WTC11 (cell line): Measurements from ENCODE around the gene STK10. TPM values are rescaled to one million over a fixed set of nuclear protein-coding genes. Genes with fewer than 3 reads are reported as not detected.

ENCODE experiments used
- ATAC-seq: fragments of 200-7000 bp; cut with Tn5 transposase; 2 replicates; pipeline ENCODE4 v1.10.0; 2021; ENCODE audit warnings: mild to moderate bottlenecking, moderate library complexity
- CTCF ChIA-PET: fragments of 300-600 bp; sonication (Branson Sonifier 250); formaldehyde crosslinking; loops from one replicate; lab custom pipeline; 2021; ENCODE audit warnings: antibody characterized with exemption; lab: Charles Lee
- POLR2A ChIA-PET: fragments of 350-600 bp; sonication (Branson Sonifier 250); formaldehyde crosslinking; loops from one replicate; lab custom pipeline; 2021; ENCODE audit warnings: antibody characterized with exemption; lab: Charles Lee
- DNase-seq: peaks from one replicate; pipeline ENCODE4 v3.0.0; 2021; ENCODE audit warnings: low spot score
- H3K27ac Mint-ChIP-seq: 2 replicates; pipeline ENCODE4 v1.8.0; 2021; ENCODE audit warnings: mixed read lengths
- H3K27me3 Mint-ChIP-seq: 2 replicates; pipeline ENCODE4 v1.8.0; 2021; ENCODE audit warnings: low read depth, mild to moderate bottlenecking, moderate library complexity, mixed read lengths
- H3K36me3 Mint-ChIP-seq: 2 replicates; pipeline ENCODE4 v1.8.0; 2021; ENCODE audit warnings: mixed read lengths
- H3K4me1 Mint-ChIP-seq: 2 replicates; pipeline ENCODE4 v1.8.0; 2022; ENCODE audit warnings: mixed read lengths
- H3K4me3 Mint-ChIP-seq: 2 replicates; pipeline ENCODE4 v1.8.0; 2021; ENCODE audit warnings: mild to moderate bottlenecking, moderate library complexity, mixed read lengths
- H3K9me3 Mint-ChIP-seq: 2 replicates; pipeline ENCODE4 v1.8.0; 2021; ENCODE audit warnings: mixed read lengths
- CTCF ChIP-seq: fragments of 200-600 bp; IDR thresholded peaks from 2 replicates; pipeline ENCODE4 v1.8.0; 2022; ENCODE audit warnings: antibody characterized with exemption
- EMX1 ChIP-seq: fragments of 250-450 bp; sonication (Bioruptor Pico); IDR thresholded peaks from 2 replicates; pipeline ENCODE4 v1.8.0; 2021; ENCODE audit warnings: mild to moderate bottlenecking
- ERG ChIP-seq: fragments of 250-450 bp; sonication (Bioruptor Pico); IDR thresholded peaks from 2 replicates; pipeline ENCODE4 v1.8.0; 2021; ENCODE audit warnings: mild to moderate bottlenecking
- GTF2I ChIP-seq: fragments of 250-450 bp; sonication (Bioruptor Pico); conservative IDR thresholded peaks from 2 replicates; pipeline ENCODE4 v1.4.0; 2021; ENCODE audit warnings: mild to moderate bottlenecking
- HMGA2 ChIP-seq: fragments of 250-450 bp; sonication (Bioruptor Pico); IDR thresholded peaks from 2 replicates; pipeline ENCODE4 v1.4.0; 2021; ENCODE audit warnings: mild to moderate bottlenecking, moderate library complexity
- JAZF1 ChIP-seq: fragments of 250-450 bp; sonication (Bioruptor Pico); IDR thresholded peaks from 2 replicates; pipeline ENCODE4 v1.9.0; 2021; ENCODE audit warnings: moderate library complexity, mild to moderate bottlenecking, inconsistent platforms
- JUN ChIP-seq: sonication (generic); formaldehyde crosslinking; IDR thresholded peaks from 2 replicates; pipeline ENCODE4 v1.8.0; 2023; ENCODE audit warnings: mild to moderate bottlenecking, missing genetic modification reagents
- KAT7 ChIP-seq: sonication (generic); formaldehyde crosslinking; IDR thresholded peaks from 2 replicates; pipeline ENCODE4 v1.8.1; 2023; ENCODE audit warnings: missing genetic modification reagents, mild to moderate bottlenecking, borderline replicate concordance
- MLX ChIP-seq: sonication (generic); formaldehyde crosslinking; IDR thresholded peaks from 2 replicates; pipeline ENCODE4 v1.8.1; 2023; ENCODE audit warnings: mild to moderate bottlenecking, missing genetic modification reagents, moderate library complexity
- NFYB ChIP-seq: sonication (generic); formaldehyde crosslinking; conservative IDR thresholded peaks from 2 replicates; pipeline ENCODE4 v1.8.0; 2022; ENCODE audit warnings: low read depth, missing genetic modification reagents
- PRRX2 ChIP-seq: fragments of 250-450 bp; sonication (Bioruptor Pico); IDR thresholded peaks from 2 replicates; pipeline ENCODE4 v1.8.0; 2021; ENCODE audit warnings: mild to moderate bottlenecking
- ZBTB43 ChIP-seq: sonication (generic); formaldehyde crosslinking; IDR thresholded peaks from 2 replicates; pipeline ENCODE4 v1.8.1; 2023; ENCODE audit warnings: mild to moderate bottlenecking, missing genetic modification reagents
- ZNF416 ChIP-seq: fragments of 250-450 bp; sonication (Bioruptor Pico); IDR thresholded peaks from 2 replicates; pipeline ENCODE4 v1.9.0; 2021; ENCODE audit warnings: mild to moderate bottlenecking, inconsistent platforms
- total RNA-seq: library from RNA; stranded (reverse); gene quantifications from 3 replicates; pipeline ENCODE4 v1.2.3, GENCODE V29; 2021
- TF ChIP-seq, protein P1 (sequence below): sonication (generic); formaldehyde crosslinking; IDR thresholded peaks from 2 replicates; pipeline ENCODE4 v1.8.1; 2023; ENCODE audit warnings: mild to moderate bottlenecking, missing genetic modification reagents, moderate library complexity
- TF ChIP-seq, protein P2 (sequence below): sonication (generic); formaldehyde crosslinking; IDR thresholded peaks from 2 replicates; pipeline ENCODE4 v1.8.0; 2023; ENCODE audit warnings: mild to moderate bottlenecking, missing genetic modification reagents
- TF ChIP-seq, protein P3 (sequence below): sonication (generic); formaldehyde crosslinking; IDR thresholded peaks from 2 replicates; pipeline ENCODE4 v1.8.1; 2022; ENCODE audit warnings: low read depth, missing genetic modification reagents, borderline replicate concordance

Gene STK10
- total RNA-seq, 1 experiment from 2014 or later: 20.5 TPM

DNA sequence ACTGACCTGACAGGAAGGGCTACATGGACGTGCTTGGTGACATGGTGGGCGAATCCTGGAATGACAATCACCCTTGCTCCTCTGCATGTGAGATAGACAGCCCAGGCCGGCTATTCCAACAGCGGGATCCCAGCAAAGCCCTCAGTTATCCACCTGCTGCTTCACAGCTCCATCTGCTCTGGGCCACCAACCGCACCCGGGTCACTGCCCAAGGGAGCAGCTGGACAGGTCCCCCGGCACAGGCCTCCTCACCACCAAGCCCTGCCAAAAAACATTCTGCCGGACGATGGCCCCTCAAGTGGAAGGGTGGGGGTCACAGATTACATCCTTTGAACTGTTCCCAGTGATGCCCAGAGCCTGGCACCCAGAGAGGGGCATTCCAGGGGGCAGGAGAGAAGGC is 39.6 kb downstream of the STK10 start (continued):
- no peak for TF ChIP-seq HMGA2
- TF ChIP-seq, protein P1, sequence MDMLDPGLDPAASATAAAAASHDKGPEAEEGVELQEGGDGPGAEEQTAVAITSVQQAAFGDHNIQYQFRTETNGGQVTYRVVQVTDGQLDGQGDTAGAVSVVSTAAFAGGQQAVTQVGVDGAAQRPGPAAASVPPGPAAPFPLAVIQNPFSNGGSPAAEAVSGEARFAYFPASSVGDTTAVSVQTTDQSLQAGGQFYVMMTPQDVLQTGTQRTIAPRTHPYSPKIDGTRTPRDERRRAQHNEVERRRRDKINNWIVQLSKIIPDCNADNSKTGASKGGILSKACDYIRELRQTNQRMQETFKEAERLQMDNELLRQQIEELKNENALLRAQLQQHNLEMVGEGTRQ (CRISPR knock-in tag): no peak
- TF ChIP-seq, protein P2, sequence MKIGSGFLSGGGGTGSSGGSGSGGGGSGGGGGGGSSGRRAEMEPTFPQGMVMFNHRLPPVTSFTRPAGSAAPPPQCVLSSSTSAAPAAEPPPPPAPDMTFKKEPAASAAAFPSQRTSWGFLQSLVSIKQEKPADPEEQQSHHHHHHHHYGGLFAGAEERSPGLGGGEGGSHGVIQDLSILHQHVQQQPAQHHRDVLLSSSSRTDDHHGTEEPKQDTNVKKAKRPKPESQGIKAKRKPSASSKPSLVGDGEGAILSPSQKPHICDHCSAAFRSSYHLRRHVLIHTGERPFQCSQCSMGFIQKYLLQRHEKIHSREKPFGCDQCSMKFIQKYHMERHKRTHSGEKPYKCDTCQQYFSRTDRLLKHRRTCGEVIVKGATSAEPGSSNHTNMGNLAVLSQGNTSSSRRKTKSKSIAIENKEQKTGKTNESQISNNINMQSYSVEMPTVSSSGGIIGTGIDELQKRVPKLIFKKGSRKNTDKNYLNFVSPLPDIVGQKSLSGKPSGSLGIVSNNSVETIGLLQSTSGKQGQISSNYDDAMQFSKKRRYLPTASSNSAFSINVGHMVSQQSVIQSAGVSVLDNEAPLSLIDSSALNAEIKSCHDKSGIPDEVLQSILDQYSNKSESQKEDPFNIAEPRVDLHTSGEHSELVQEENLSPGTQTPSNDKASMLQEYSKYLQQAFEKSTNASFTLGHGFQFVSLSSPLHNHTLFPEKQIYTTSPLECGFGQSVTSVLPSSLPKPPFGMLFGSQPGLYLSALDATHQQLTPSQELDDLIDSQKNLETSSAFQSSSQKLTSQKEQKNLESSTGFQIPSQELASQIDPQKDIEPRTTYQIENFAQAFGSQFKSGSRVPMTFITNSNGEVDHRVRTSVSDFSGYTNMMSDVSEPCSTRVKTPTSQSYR: no peak
- TF ChIP-seq JAZF1: no peak
- no peak for TF ChIP-seq MLX (CRISPR knock-in tag)
- no peak for TF ChIP-seq CTCF
- TF ChIP-seq ZNF416 (CRISPR knock-in tag): no peak
- no peak for TF ChIP-seq KAT7
- TF ChIP-seq ERG (CRISPR knock-in tag): no peak
- no peak for TF ChIP-seq PRRX2 (CRISPR knock-in tag)
- TF ChIP-seq EMX1 (CRISPR knock-in tag): no peak
- TF ChIP-seq, protein P3, sequence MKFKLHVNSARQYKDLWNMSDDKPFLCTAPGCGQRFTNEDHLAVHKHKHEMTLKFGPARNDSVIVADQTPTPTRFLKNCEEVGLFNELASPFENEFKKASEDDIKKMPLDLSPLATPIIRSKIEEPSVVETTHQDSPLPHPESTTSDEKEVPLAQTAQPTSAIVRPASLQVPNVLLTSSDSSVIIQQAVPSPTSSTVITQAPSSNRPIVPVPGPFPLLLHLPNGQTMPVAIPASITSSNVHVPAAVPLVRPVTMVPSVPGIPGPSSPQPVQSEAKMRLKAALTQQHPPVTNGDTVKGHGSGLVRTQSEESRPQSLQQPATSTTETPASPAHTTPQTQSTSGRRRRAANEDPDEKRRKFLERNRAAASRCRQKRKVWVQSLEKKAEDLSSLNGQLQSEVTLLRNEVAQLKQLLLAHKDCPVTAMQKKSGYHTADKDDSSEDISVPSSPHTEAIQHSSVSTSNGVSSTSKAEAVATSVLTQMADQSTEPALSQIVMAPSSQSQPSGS (CRISPR knock-in tag): no peak

- Mint-ChIP-seq H3K4me3 (no peak overlapping the region), H3K9me3 (no peaks in the 10 kb centered on the region), H3K27me3 (no peaks in the 10 kb centered on the region), H3K36me3 (no peaks in the 10 kb centered on the region), H3K4me1 (peaks cover 10% of the 10 kb centered on the region), H3K27ac (peak overlapping the region; percentile 13; the same call in 1 of the 2 replicates)
- no peak for ATAC-seq
- DNase-seq: no peak
- CTCF ChIA-PET: no interaction called here
- TF ChIP-seq ZBTB43 (CRISPR knock-in tag) (no peak), JAZF1 (no peak), GTF2I (no peak), PRRX2 (CRISPR knock-in tag) (no peak), JUN (no peak), NFYB (CRISPR knock-in tag) (no peak)
- POLR2A ChIA-PET: no interaction called here
Measured at GRCh38 chr5:172147857-172148256, 40.2 kb downstream of the STK10 start.
